CD4-positive, alpha-beta T cell treated with Interleukin-10 for 1 hour (primary cell): ENCODE measurements around the gene CCAR1.
"Not testable (repeated sequence)": the region's sequence is repeated elsewhere in the genome, so short reads cannot be mapped to it uniquely, and the experiment has no call there.

Experiments used
- DNase-seq: peaks from one replicate; pipeline ENCODE4 v3.0.0-alpha.2; 2020

CCAR1 gene

DNA sequence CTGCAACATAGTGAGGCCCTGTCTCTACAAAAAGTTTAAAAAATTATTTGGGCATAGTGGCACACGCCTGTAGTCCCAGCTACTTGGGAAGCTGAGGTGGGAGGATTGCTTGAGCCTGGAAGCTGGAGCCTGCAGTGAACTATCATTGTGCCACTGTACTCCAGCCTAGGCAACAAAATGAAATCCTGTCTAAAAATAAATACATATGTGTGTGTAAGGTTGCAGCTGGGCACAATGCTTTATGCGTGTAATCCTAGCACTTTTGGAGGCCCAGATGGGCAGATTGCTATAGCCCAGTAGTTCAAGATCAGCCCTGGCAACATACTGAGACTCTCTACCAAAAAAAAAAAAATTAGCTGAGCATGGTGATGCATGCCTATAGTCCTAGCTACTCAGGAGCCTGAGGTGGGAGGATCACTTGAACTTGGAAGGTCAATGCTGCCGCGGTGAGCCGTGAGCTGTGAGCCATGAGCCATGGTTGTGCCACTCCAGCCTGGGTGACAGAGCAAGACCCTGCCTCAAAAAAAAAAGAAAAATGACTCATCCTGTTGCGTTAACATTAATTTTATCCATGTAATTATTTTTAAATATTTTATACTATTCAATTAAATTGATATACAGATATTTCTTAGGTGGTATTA, 38.3 kb downstream of the CCAR1 start:
- DNase-seq: no peak

DNA sequence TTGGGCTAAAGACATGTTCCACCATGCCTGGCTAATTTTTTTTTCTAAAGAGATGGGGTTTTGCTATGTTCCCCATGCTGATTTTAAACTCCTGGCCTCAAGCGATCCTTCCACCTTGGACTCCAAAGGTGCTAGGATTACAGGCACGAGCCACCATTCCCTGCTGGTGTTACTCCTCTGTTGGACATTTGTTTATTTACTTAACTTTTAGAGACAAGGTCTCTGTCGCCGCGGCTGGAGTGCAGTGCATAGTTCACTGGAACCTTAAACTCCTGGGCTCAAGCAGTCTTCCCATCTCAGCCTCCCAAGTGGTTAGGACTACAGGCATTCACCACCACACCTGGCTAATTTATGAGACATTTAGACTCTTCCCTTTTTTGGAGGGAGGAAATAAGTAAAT, 38.9 kb downstream of the CCAR1 start:
- no peak for DNase-seq

DNA sequence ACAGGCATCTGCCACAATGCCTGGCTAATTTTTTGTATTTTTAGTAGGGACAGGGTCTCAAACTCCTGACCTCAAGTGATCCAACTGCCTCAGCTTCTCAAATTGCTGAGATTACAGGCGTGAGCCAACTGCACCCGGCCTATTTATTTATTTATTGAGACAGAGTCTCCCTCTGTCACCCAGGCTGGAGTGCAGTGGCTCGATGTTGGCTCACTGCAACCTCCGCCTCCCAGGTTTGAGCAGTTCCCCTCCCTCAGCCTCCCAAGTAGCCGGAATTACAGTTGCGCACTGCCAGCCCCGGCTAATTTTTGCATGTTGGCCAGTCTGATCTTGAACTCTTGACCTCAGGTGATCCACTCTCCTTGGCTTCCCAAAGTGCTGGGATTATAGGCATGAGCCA, 46.4 kb downstream of the CCAR1 start:
- DNase-seq: not testable (repeated sequence)

DNA sequence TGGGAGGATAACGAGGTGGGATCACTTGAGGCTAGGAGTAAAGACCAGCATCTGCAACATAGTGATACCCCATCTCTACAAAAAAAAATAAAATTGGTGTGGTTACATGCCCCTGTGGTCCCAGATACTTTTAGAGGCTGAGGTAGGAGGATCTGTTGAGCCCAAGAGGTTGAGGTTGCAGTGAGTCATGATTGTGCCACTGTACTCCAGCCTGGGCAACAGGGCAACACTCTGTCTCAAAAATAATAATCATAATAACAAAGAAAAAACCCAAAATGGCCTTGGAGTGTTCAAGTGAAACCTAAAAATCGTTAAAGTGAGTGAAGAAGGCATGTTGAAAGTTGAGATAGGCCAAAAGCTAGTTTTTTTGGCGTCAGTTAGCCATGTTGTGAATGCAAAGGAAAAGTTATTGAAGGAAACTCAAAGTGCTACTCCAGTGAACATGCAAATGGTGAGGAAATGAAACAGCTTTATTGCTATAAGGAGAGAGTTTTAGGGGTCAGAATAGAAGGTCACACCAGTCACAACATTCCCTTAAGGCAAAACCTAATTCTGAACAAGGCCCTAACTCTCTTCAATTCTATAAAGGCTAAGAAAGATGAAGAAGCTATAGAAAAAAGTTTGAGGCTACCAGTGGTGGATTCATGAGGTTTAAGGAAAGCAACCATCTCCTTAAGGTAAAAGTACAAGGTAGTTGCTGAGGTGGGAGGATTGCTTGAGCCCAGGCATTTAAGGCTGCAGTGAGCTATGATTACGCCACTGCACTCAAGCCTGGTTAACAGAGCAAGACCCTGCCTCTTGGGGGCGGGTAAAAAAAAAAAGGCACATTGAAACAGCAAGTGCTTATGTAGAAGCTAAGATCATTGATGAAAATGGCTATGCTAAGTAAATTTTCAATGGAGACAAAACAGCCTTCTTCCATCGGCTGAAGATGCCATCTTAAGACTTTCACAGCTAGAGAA, 60.9 kb downstream of the CCAR1 start:
- DNase-seq: no peak

DNA sequence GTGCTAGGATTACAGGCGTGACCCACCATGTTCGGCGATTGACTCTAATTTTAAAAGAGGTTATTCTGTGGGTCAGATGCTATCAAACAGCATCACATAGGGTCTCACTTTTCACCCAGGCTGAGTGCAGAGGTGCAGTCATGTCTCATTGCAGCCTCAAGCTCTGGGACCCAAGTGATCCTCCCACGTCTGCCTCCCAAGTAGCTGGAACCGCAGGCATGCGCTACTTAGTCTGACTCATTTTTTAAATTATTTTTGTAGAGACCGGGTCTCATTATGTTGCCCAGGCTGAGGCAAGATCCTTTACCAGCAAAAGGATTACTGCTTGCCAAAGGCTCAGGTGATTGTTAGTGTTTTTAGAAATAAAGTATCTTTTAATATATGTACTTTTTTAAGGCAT, 63.4 kb downstream of the CCAR1 start:
- DNase-seq: no peak

DNA sequence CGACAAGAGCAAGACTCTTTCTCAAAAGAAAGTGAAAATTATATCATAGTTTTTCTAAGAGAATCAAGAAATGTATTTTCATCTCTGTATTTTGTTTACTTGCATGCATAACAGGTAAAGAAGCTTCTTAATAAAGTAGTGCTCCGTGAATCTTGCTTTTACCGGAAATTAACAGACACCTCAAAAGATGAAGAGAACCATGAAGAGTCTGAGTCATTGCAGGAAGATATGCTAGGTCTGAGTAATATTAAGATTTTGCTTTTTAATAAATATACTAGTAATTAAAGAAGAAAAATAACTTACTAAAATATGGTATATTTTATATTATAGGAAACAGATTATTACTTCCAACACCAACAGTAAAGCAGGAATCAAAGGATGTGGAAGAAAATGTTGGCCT, 66.8 kb downstream of the CCAR1 start:
- DNase-seq: no peak

DNA sequence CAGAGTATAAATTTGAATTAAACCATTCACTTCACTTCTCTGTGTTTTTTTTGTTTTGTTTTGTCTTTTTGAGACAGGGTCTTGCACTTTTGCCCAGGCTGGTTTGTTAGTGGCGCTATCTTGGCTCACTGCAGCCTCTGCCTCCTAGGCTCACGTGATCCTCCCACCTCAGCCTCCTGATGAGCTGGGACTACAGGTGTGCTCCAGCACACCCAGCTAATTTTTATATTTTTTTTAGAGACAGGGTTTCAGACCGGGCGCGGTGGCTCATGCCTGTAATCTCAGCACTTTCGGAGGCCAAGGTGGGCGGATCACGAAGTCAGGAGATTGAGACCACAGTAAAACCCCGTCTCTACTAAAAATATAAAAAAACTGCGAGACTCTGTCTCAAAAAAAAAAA, 69.4 kb downstream of the CCAR1 start:
- no peak for DNase-seq

DNA sequence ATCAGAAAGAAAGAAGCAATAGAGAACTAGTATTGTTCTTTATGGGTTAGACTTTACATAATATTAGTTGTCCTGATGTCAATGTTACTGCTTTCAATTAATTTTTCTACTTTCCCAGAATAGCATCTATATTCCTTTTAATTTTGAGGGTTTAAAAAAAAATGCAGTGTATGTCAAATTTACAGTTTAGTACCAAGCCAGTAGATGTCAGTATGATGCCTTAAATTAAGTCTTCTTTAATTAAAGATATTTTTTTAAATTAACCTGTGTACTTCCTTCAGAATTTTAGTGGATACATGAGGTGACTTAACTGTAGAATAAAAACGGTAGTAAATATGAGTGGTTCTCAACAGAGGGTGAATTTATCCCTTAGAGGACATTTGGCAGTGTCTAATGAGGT, 71.1 kb downstream of the CCAR1 start:
- no peak for DNase-seq

DNA sequence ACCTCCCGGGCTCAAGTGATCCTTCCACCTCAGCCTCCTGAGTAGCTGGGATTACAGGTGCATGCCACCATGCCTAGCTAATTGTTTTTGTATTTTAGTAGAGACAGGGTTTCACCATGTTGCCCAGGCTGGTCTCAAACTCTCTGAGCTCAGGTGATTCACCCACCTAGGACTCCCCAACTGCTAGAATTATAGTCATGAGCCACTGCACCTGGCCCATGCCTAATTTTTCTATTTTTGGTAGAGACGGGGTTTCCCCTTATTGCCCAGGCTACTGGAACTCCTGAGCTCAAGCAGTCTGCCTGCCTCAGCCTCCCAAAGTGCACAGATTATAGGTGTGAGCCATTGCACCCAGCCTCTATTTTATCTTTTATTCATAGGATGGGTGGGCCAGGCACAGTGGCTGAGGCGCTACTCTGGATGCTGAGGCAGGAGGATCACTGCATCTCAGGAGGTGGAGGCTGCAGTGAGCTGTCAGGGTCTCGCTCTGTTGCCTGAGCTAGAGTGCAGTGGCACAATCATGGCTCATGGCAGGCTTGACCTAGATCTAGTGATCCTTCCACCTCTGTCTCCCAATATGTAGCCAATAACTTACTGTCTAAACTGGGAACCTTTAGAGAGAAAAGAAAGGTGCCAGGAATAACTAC, 75.0 kb downstream of the CCAR1 start:
- no peak for DNase-seq

DNA sequence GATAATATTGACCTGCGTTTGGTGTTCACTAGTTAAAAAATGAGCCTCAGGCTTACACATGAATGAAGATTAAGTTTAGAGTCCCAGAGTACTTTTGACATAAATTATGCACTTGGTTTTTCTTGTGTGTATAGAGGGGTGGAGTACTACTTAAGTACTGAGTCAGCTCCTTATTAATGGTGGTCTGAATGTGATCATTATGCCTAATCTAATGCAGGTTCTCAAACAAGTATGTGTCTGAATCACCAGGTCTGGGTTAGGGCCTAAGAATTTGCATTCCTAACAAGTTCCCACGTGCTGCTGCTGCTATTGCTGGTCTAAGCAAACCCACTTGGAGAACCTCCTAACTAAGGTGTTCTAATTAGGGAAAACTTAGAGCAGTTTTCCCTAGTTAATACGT, 75.6 kb downstream of the CCAR1 start:
- DNase-seq: no peak

DNA sequence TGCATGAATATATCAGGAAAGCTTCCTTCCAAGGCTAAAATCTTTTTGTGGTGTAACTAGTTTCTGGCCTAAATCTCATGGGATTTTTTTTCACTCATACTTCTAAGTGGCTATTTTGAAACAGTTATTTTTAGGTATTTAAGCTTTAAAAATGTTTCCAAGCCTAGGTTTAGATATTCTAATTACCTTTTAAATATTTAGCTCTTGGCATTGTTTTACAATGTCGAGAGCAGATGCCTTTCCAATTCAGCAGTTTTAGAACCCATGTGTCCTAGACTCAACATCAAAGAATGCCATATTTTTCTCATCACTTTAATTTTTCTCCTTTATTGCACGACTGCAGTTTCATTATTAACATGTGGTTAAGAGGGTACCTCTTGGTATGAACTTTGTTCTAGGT, 79.2 kb downstream of the CCAR1 start:
- DNase-seq: no peak

DNA sequence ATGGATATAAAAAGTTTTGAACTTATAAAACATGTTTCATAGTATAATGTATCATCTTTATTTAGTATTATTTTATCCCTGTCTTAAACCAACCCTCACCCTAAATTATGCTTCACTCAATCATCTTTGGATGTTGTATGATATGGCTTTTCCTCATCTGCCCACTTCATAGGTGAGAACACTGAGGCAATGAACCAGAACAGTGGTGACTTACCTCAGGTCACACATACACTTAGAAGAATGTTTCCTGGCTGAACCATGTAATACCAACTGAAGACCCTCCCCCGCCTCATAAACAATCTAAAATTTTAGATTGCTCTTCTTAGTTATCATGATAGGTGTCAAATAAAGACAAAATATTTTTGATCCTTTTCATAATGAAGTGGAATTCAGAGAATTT, 83.7 kb downstream of the CCAR1 start:
- no peak for DNase-seq

DNA sequence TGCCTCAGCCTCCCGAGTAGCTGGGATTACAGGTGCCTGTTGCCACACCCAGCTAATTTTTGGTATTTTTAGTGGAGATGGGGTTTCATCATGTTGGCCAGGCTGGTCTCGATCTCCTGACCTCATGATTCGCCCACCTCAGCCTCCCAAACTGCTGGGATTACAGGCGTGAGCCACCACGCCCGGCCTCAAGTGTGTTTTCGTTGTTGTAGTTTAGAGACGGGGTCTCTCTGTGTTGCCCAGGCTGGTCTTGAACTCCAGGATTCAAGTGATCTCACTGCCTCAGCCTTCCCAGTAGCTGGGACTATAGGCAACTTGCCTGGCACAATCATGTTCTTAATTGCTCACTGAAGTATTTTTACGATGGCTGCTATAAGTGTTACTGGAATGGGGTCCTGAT, 89.8 kb downstream of the CCAR1 start:
- DNase-seq: not testable (repeated sequence)

DNA sequence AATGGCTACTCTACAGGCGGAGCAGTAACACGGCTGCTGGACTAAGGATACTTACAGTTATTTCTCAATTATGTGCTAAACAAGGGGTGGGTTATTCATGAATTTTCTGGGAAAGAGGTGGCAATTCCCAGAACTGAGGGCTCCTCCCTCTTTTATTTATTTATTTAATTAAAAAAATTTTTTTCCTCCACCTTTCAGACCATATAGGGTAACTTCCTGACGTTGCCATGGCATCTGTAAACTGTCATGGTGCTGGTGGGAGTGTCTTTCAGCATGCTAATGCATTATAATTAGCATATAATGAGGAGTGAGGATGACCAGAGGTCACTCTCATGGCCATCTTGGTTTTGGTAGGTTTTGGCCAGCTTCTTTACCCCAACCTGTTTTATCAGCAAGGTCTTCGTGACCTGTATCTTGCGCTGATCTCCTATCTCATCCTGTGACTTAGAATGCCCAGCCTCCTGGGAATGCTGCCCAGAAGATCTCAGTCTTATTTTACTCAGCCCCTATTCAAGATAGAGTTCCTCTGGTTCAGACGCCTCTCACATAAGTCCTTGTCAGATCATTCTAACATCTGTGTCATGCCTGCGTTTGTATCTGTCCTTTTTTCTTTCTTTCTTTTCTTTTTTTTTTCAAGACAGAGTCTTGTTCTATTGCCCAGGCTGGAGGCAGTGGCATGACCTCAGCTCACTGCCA, 90.4 kb downstream of the CCAR1 start:
- DNase-seq: no peak

DNA sequence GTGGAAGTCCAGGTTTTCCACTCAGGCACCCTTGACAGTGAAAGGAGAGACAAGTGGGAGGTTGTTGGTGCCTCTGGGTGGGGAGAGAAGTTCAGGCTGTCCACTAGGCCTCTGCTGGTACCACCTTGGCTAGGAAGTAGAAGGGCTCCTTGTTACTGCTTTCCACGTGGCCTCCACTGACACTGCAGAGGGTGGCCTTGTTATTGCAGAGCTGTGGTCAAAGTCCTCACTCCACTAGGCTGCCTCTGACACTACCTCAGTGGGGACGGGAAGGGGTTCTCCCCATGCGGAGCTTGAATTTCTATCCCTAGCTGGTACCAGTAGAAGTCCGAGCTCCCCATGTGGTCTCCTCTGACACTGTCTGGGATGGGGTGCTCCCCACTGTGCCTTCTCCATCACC, 91.4 kb downstream of the CCAR1 start:
- no peak for DNase-seq

DNA sequence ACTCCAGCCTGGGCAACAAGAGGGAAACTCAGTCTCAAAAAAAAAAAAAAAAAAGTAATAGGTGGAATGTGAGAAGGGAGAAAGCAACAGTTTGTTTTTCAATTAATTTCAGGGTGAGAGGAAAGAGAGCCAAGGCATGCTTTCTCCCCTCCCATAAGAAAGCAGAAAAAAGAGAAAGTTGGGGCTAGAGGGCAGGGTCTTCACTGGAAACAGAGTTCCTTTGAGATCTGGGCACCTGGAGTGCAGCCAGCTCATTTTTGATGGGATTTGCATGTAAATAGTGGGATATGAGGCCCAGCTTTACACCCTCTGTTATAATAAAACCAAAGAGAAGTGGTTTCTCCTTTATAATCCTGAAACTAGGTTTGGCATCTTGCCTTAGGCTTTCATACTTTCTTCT, 92.5 kb downstream of the CCAR1 start:
- no peak for DNase-seq

DNA sequence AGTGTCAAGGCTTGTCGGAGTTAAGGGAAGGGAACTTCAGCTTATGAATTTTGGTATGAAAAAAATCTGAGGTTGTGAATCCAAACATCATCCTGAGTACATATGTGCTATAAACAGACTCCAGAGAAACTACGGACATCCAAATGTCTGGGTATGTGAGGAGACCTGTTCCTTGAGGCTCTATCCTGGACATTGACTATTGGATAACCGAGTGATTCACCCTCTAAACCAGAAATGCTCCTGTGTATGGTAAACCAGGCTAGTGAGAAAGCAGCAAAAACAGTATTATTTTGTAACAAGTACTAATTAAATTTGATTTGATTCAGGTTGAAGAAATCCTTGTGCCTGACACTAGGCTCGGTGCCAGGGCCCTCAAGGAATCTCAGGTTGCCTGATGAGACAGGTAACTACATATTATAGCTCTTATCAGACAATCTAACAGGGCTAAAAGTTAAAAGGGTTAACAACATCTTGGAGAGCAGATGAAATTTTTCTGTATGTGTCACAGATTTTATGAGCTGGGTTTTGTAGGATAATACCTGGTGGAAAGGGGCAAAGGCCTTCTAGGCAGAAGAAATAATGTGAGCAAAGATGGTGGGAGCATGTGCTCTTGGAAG, 95.9 kb downstream of the CCAR1 start:
- DNase-seq: no peak

DNA sequence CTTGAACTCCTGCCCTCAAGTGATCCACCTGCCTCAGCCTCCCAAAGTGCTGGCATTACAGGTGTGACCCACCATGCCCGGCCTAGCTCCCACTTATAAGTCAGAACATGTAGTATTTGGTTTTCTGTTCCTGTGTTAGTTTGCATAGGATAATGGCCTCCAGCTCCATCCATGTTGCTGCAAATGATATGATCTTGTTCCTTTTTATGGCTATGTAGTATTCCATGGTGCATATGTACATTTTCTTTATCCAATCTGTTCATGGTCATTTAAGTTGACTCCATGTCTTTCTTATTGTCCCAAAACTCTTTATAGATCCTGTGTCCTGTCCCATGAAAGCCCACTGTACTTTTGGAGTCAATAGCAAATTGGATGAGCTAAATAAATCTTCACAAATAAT, 99.3 kb downstream of the CCAR1 start:
- DNase-seq: not testable (repeated sequence)

DNA sequence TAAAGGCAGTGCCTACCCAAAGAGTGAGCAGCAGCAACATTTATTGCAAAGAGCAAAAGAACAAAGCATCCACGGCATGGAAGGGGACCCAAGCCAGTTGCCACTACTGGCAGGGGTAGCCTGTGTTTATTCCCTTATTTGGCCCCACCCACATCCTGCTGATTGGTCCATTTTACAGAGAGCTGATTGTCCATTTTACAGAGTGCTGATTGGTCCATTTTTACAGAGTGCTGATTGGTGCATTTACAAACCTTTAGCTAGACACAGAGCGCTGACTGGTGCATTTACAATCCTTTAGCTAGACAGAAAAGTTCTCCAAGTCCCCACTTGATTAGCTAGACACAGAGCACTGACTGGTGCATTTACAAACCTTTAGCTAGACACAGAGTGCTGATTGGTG, 101.6 kb downstream of the CCAR1 start:
- DNase-seq: not testable (repeated sequence)

DNA sequence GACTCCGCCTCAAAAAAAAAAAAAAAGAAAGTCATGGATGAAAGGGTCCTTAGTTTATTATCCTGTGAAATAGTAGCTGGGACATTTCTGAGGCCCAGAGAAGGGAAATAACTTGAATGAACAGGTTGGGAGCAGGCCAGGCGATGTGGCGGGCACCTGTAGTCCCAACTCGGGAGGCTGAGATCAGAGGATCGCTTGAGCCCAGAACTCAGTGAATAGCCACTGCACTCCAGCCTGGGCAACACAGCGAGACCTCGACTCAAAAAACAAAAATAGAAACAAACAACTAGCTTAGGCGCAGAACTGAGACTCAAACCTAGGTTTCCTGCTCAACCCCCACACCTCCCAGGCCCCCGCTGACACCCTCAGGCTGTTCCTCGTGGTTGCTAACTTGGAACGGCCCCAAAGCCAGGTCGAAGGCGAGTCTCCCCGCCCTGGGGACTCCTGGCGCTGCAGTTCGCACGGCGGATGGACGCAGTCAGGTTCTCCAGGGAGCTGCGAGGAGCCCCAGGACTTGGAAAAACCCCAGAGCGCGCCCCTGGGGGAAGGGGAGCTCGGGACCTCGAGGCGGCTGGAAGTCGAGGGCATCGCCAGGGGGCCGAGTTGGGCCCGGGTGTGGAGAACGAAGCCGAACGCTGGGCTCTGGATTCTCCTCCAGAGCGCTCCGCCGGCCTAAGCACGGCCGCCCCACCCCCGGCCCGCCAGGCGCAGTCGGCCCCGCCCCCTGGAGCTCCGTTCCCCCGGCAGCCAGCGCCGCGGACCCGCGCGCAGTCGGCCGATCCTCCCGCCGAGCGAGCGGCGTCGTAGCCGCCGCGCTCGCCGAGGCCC, 105.9 kb downstream of the CCAR1 start, which contains the start of gene STOX1:
Gene STOX1, plus strand, starts transcription at position 768 of the 828 bp plus-strand sequence. CDS start 93 bp downstream, outside the sequence.
- DNase-seq: peak; percentile 46

DNA sequence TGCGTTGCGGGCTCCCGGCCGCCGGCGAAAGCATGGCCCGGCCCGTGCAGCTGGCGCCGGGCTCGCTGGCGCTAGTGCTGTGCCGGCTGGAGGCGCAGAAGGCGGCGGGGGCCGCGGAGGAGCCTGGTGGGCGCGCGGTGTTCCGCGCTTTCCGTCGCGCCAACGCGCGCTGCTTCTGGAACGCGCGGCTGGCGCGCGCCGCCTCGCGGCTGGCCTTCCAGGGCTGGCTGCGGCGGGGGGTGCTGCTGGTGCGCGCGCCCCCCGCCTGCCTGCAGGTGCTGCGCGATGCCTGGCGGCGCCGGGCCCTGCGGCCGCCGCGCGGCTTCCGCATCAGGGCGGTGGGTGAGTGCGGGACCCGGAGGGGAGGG, 106.5 kb downstream of the CCAR1 start:
- DNase-seq: not testable (repeated sequence)
